HG02884 (cell line): ENCODE measurements around the gene USP33.
"Not testable (repeated sequence)": the region's sequence is repeated elsewhere in the genome, so short reads cannot be mapped to it uniquely, and the experiment has no call there.

Experiments used
- ATAC-seq: cut with Tn5 transposase; IDR thresholded peaks from one replicate; pipeline ENCODE4 v1.9.1; 2021; ENCODE audit warnings: mild to moderate bottlenecking, moderate library complexity; ENCODE audit not compliant: unreplicated experiment

Gene USP33

DNA sequence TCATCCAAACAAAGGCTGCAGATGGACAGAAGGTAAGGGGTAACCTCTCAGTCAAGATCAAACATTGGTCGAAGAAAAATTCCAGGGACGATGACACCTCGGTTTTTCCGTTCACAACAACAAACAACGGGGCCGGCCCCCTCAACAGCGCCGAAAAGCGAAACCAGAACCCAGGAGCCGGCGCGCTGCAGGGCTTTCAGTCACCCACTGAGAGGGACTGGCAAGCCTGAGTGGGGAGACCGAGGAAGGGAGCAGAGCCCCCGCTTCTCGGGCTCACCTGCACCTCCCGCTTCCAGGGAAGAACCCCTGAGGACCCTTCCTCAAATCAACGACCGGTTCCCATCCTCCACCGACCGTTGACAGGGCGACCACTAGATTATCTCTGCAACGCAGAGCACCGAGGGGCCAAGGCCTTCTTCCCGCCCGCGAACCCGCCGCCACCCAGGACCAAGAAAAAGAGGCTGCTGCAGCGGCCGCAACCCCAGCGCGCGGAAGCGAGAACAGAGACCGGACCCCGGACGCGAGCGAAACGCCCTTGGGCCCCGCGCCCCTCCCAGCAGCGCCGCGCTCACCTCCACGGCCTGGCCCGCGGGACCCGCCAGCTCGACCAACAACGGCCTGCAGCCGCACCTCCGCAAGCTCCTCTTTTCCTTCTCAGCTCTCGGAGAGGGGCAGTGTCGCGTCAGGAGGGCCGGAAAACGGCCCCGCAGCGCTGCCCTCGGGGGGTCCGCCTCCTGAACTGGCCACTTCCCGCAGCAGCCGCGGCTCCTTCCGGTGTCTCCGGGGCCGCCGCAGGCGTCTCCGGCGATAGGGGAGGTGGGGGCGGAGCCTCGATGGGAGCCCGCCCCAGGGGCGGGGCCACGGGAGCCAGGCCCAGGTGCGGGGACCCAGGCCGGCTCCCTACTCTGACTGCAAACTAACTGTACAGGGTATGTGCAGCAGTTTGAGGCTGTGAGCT lies at the start of gene USP33:
Gene USP33, minus strand, starts transcription at position 782 of the 958 bp plus-strand sequence. CDS start 18,155 bp downstream, outside the sequence.
- peak; percentile 95 for ATAC-seq

DNA sequence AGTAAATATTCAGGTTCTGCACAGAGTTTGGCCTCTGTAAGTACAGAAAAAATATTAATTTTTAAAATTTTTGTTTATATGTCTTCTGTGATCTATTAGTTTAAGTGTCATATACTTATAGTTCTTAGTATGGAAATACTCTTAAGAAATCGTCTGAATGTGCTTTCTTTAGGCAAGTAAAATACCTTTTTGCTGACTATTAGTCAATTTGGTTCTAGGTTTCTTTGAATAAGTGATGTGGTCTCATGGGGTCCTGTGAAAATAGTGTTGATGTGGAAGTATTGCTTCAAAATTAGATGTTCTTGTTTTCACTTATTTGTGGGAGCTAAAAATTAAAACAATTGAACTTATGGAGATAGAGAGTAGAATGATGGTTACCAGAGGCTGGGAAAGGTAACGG lies 43.7 kb upstream of the USP33 start:
- no peak for ATAC-seq

DNA sequence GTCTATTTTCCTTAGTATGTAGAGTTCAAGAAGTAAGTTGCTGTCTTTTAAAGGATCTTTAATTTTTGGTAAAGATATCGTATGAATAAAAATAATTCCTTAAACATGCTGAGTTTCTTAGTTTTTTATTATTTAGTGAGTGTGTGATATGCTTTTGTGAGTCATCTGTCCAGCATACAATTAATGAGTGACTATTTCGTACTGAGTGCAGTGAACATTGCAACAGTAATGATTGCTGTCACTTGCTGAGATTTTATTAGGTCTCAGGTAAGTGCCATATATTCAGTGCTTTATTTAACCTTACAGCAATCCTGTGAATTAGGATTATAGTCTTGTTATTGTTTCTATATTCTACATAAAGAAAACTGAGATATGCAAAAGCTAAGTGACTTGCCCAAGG lies 42.4 kb upstream of the USP33 start:
- no peak for ATAC-seq

DNA sequence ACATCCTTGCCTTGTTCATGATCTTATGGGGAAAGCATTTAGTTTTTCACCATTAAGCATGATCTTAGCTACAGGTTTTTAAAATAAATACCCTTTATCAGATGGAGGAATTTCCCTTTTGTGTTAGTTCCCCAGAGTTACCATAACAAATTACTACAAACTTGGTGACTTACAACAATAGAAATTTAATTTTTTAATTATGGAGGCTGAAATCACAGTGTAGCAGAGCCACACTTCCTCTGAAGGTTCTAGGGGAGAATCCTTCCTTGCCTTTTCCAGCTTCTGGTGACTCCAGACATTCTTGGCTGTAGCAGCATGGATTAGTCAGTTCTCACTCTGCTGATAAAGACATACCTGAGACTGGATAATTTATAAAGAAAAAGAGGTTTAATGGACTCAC lies 38.3 kb upstream of the USP33 start:
- ATAC-seq = no peak

DNA sequence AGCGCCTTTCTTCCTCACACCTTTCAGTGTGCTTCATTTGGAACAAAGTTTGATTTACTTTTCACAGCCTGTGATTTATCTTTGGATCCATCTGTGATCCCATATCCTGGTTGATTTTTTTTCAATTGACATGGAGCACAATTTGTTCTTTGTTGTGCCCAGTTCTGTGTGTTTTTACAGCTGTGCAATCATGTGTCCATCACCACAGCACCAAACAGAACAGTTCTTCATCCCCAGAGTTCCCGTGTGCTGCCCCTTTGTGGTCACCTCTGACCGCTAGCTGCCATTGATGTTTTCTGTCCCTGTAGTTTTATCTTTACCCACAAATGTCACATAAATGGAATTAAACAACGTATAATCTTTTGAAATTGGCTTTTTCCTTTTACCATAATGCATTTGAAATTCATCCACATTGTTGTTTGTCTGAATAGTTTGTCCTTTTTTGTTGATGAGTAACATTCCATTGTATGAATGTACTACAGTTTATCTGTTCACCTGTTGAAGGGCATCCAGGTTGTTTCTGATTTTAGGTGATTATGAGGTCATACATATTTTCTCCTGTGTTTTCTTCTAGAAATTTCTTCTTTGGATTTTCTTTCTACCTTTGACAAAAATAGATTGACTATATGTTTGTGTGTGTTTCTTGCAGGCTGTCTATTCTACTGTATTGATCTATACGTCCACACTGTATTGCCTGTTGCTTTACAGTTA lies 37.2 kb upstream of the USP33 start:
- no peak for ATAC-seq

DNA sequence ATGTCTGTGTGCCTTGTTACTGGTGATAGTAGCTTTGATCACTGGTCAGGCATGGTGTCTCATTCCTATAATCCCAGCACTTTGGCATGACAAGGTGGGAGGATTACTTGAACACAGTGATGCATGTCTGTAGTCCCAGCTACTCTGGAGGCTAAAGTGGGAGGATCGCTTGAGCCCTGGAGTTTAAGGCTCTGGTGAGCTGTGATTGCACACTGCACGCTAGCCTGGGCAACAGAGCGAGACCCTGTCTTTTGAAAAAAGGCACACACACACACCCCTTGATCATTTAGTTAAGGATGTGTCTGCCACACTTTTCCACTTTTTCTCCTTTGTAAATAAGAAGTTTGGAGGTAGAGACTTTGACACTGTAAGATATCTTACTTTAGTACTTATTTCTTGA lies 34.9 kb upstream of the USP33 start:
- ATAC-seq = no peak

DNA sequence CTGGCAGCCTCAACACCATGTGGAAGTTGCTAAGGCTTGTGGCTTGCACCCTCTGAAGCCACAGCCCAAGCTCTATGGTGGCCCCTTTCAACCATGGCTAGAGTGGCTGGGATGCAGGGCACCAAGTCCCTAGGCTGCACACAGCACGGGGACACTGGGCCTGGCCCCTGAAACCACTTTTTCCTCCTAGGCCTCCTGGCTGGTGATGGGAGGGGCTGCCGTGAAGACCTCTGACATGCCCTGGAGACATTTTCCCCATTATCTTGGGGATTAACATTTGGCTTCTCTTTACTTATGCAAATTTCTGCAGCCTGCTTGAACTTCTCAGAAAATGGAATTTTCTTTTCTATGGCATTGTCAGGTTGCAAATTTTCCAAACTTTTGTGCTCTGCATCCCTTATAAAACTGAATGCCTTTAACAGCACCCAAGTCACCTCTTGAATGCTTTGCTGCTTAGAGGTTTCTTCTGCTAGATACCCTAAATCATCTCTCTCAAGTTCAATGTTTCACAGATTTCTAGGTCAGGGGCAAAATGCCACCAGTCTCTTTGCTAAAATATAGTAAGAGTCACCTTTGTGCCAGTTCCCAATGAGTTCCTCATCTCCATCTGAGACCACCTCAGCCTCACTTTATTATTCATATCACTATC lies 26.6 kb upstream of the USP33 start:
- ATAC-seq = not testable (repeated sequence)

DNA sequence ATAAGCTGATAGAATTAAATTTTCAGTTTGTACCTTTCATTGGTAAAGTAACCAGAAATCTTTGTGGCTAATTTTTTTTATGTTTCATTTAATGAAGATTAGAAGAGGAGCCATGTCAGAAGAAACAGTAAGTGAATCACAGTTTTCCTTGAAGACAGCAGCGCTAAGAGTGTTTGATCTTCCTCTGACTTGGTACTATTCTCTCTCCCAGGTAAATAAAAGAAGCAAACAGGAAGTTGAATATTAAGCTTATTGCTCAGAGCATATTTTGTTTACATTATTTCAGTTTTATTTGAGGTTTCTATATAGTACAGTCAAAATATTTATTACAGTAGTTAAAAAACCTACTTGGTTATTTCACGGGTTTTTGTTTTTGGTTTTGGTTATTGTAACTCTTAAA lies 23.5 kb upstream of the USP33 start:
- ATAC-seq = no peak

DNA sequence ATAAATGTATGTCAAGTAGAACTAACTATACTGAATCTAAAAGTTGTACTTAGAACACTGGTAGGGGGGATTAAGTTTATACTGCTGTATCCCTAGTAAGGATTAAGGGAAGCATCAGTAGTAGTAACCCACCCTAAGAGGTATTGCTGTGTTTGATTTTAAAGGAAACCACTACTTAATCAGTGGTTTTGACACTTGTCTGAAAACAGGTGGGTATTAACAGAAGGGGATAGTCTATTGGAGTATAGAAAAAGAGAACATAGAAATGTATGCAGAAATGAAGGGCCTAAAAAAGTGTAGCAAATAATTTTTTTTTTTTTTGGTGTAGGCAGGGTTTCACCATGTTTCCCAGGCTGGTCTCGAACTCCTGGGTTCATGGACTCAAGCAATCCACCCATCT lies 22.0 kb upstream of the USP33 start:
- ATAC-seq = no peak

DNA sequence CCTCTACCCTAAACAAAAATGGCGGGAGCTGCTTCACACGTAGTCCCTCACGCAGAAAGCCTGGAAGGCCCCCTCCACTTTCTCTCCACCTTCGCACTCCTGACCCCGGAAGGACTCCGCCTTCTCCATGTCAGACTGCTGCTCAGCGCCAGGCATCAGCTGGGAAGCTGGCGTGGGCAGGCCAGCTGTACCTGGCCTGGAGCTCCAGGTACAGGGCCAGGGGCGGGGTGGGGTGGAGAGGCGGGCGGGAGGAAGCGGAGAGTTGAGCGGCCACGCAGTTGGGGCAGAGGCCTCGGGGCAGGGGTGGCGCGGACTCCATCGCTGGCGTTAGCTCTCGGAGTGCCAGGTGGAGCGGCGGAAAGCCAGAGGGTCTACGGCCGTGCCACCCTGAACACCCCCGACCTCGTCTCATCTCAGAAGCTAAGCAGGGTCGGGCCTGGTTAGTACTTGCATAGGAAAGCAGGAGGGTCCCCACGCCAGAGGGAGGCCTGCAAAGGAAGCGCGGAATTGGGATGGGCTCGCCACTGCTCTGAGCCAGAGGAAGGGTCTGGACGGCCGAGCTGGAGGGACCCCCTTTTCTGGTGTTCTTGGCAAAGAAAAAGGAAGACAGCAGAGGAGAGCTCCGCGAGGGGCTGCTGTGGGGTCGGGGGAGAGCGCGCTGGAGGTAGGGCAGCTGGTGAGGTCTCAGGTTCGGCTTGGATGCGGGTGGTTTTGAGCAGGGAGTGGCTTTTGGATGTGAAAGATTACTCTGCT lies 20.1 kb upstream of the USP33 start, which contains the start of gene MIGA1:
Gene MIGA1, plus strand, starts transcription at position 121 of the 753 bp plus-strand sequence. CDS start 3,604 bp downstream, outside the sequence.
- ATAC-seq = peak; percentile 96

DNA sequence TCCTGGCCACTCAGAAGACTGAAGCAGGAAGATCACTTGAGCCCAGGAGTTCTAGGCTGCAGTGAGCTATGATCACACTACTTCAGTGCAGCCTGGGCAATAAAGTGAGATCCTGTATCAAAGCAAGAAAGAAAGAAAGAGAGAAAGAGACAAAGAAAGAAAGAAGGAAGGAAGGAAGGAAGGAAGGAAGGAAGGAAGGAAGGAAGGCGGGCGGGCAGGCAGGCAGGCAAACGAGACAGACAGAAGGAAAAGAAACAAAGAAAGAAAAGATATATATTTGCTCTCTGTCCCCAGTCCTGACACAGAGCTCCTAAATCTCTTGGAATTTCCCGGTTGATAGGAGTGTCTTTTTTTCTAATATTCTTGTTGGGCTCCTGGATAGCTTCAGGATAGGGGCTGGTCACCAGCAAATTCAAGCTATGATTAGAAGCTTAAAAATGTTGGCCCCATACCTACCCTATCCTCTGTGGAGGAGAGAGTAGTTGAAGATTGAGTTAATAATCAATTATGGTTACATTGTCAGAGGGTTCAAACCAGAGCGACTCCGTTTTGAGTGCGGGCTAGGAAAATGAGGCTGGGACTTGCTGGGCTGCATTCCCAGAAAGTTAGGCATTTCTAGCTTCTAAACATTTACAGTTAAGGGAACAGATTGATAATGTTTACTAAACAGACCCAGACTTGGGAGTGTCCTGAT lies 16.5 kb upstream of the USP33 start:
- ATAC-seq = no peak

DNA sequence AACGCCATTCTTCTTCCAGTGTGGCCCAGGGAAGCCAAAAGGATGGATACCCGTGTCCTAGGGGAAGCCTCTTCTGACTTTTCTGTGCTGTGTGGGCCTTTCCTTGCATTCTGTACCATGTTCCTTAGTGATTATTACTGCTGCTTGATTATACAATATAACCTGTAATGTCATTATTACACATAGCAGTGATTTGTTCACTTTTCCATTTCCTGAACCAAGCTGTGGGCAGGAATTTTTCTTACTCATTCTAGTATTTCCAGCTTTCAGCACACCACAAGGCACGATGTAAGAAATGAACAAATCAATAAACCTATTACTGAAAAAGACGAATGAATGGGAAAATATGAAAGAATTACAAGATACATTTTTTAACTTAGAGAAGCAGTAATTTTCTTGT lies 8.4 kb upstream of the USP33 start:
- ATAC-seq = no peak

DNA sequence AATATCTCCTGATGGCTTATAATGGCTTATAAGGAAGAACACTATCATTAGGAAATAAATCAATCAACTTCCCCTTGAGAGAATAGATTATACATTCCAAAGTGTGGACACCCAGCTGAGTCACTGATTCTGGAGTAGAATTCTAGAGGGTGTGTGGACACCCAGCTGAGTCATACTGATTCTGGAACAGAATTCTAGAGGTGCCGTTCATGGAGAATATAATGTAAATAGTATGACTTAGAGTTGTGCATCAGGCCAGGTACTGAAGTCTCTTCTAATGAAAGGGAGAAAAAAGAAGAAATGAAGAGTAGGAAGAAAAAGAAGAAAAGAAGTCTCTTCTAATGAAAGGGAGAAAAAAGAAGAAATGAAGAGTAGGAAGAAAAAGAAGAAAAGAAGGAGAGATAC lies 2.4 kb upstream of the USP33 start:
- no peak for ATAC-seq

DNA sequence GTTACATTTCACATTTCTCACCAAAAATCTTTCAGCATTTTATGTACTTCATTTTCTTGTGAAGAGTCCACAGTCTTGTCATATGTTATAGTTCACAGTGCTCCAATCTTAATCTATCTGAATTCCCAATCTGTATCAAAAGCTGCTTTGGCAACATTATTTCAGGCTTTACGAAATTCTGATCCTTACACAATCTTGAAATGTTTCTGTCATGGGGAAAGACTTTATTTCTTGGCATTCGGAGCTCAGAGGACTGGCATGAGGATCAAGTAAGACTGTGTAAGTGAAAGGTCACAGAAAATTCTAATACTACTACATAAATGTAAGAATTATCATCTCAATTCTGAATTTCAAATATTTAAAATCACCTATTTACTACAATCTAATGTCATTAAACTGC lies 2.0 kb downstream of the USP33 start:
- ATAC-seq = no peak

DNA sequence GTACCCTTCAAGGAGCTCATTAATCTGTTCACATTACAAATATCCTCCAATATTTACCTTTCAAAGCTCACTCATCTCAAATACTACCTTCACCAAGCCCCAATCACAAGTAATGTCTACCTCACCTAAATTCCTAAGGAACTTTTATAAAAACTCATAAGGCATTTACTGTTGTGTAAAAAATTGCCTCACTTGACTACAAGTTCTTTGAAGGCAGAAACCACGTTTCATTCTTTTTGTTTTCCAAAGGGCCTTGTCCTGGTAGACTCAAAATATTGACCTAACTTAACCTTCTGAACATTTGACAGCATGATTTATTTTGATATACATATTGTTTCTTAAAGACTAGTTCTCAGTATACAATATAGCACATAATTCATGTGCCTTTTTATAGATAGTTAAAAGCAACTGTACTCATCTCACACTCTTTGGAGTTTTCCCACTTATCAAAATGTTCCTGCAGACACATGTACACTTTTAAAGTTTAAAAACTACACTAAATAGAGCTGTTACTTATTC lies 2.5 kb downstream of the USP33 start:
- ATAC-seq = no peak

DNA sequence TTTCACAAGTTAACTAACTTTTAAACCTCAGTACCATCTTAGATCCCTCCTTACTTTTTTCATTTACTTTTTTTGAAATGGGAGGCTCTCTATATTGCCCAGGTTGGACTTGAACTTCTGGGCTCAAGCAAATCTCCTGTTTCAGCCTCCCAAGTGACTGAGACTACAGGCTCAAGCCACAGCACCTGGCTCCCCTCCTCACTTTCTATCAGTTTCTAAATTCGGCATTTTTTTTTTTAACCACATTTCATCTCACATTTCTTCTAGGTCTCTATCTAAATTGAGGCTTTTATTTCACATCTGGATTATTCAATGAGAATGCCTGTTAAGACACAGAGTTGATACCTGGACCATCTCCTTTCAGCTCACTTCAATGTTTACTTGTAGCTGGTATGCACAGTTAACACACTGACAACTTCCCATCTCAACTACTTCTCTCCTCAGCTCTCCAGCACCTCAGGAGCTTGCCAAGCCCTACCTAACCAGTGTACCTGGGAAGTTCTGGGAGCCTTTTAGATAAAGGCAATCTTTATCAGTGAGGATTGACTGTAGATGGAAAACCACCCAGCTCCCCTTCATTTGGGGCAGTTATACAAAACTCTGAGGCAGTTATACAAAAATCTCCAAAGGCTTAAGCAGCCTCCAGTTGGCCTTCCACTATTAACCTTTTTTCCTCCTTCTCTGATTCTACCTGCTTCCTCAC lies 3.4 kb downstream of the USP33 start:
- ATAC-seq = no peak

DNA sequence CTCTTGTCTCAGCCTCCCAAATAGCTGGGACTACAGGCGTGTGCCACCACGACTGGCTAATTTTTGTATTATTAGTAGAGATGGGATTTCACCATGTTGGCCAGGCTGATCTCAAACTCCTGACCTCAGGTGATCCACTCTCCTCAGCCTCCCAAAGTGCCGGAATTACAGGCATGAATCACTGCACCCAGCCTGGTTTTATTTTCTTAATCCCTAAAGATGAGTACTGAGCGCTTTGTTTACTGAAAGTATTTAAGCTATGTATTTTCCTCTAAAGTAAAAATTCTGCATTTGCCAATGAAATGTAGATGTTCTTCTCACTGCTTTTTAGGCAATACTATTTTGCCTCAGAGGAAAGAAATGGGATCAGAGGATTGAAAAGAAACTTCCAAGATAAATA lies 10.2 kb downstream of the USP33 start:
- not testable (repeated sequence) for ATAC-seq

DNA sequence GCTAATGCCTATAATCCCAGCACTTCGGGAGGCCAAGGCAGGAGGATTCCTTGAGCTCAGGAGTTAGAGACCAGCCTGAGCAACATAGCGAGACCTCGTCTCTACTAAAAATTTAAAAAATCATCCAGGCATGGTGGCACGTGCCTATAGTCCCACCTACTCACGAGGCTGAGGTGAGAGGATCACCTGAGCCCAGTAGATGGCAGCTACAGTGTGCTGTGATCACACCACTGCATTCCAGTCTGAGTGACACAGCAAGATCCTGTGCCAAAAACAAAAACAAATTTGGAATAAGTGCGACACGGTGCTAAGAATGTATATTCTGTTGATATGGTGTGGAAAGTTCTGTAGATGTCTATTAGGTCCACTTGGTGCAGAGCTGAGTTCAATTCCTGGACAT lies 15.1 kb downstream of the USP33 start:
- no peak for ATAC-seq

DNA sequence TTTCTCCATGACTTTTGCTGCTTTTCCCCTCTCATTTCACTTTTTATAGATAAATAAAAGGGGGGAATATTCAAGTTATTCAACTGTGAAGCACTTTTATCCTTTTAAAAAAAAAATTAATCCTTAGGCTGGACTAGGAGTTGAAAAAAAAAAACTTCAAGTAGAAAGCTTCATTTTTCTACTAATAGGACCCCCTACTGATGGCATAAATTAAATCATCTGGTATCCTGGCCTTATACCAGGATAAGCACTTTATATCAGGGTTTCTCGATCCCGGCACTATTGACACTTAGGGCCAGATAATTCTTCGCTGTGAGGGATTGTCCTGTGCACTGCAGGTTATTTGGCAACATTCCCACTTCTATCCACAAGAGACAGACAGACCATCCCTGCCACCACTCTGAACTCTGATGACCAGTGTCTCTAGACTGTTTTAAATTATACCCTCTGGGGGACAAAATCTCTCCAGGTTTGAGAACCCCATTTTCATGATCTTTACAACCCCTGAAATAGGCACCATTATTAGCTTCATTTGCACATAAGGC lies 17.6 kb downstream of the USP33 start:
- no peak for ATAC-seq
